ENCODE measurements around the gene HTR3C. TPM values are rescaled to one million over a fixed set of nuclear protein-coding genes. Genes with fewer than 3 reads are reported as not detected.

HTR3C gene
- total RNA-seq, 4 donors from 2014 or later, result not detected

DNA sequence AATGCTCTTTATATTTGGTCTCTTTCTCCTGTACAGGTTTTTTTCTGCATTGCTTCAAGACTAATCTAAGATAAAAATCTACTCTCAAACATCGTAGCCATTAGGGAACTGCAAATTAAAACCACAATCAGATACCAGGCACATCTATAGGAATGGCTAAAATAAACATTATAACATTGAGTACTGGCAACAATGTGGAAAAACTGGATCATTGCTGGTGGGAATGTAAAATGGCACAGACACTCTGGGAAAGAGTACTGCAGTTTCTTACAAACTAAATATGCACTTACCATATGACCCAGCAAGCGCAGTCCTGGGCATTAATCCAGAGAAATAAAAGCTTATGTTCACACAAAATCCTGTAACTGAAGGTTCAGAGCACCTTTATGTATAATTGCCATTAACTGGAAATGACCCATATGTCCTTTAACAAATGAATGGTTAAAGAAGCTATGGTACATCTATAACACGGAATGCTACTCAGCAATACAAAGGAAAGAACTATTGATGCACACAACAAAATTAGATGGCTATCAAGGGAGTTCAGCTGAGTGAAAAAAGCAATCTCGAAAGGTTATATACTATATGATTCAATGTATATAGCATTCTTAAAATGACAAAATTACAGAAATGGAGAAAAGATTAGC, 41.5 kb upstream of the HTR3C start:
- intact Hi-C loops (cut with DNase I; ENCODE audit: low total_unique reads), result no loop called here
- TF ChIP-seq POLR2A (IDR thresholded peaks at IDR 0.05) (no peak), CTCF (IDR thresholded peaks at IDR 0.05) (no peak)
- 47 to 54% methylated on average over 4 of the region's 4 CpGs for WGBS, 2 donors
- H3K4me3 ChIP-seq (ENCODE audit: low read depth, poor library complexity, severe bottlenecking), result no peak overlapping the region
- DNase-seq (ENCODE audit: low spot score in 2 of 2), result no peak

DNA sequence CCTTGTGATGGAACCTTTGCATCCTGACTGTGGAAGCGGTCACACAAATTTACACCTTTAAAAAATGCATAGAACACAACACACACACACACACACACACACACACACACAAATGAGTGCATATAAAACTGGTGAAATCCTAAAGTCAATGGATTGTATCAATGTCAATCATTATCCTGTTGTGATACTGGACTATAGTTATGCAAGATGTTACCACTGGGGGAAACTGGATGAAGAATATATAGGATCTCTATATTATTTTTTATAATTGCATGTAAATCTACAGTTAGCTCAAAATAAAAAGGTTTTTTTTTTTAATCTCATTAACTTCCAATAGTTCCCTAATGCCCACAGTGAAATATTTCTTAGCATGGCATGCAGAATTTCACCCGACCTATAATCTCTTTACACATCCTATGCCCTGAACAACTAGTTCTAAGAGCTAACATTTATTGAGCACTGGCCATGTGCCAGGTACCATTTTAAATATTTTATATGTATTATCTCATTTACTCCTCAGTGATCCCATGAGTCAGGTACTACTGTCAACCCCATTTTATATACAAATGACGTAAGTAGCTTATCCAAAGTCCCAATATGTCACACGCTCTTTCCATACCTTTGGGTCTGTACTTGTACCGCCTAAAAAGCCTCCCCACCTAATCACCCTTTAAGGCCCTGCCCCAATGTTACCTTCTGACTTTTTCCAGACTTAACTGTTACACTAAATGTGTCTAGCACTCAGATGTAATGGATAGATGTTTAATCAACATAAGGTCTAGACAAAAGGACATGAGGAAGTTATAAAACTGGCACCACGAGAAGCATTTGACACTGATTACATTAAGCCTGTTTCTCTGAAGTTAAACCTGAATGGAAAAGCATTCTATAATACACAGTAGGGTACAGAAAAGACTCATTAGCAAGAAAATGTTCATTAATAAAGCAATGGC, 40.6 kb upstream of the HTR3C start:
- 79 to 86% methylated on average over 6 of the region's 6 CpGs for WGBS, 2 donors
- no peak for DNase-seq (ENCODE audit: low spot score in 2 of 2)
- TF ChIP-seq POLR2A (IDR thresholded peaks at IDR 0.05), result no peak
- TF ChIP-seq CTCF (IDR thresholded peaks at IDR 0.05), result no peak
- no peak overlapping the region for H3K4me3 ChIP-seq (ENCODE audit: low read depth, poor library complexity, severe bottlenecking)
- intact Hi-C loops (cut with DNase I; ENCODE audit: low total_unique reads), result no loop called here

GRCh38 chr3:184015381-184016019, 37.3 kb upstream of the HTR3C start:
- 87% methylated on average over 10 of the region's 10 CpGs for WGBS, 2 donors
- no peak for DNase-seq (ENCODE audit: low spot score in 2 of 2)
- no peak for TF ChIP-seq CTCF (IDR thresholded peaks at IDR 0.05)
- TF ChIP-seq POLR2A (IDR thresholded peaks at IDR 0.05), result no peak
- no peak overlapping the region for H3K4me3 ChIP-seq (ENCODE audit: low read depth, poor library complexity, severe bottlenecking)
- intact Hi-C loops (cut with DNase I; ENCODE audit: low total_unique reads), result loop anchor here (5.0 kb wide), 2 partner anchors 103 to 118 kb away; no protein-coding TSS in a partner anchor

DNA sequence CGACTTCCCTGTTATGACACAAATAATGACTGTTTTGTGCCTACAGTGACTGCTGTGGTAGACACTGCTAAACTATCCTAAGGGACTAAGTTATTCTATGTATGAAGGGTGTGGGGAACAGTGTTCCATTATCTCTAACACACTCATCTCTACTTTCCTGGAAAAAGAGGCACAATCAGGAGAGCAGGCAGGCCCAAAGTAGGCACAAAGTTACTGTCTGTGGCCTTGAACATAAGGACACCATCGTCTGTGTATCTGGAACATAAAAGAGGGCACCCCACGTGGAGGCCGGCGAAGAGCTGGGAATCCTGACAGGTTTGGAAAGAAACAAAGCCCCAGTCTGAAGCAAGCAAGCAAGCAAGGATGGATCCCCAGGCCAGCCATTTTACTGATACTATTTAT, 36.7 kb upstream of the HTR3C start:
- 73 to 85% methylated on average over 5 of the region's 5 CpGs for WGBS, 2 donors
- TF ChIP-seq CTCF (IDR thresholded peaks at IDR 0.05), result no peak
- TF ChIP-seq POLR2A (IDR thresholded peaks at IDR 0.05), result no peak
- no peak overlapping the region for H3K4me3 ChIP-seq (ENCODE audit: low read depth, poor library complexity, severe bottlenecking)
- no peak for DNase-seq (ENCODE audit: low spot score in 2 of 2)
- intact Hi-C loops (cut with DNase I; ENCODE audit: low total_unique reads), result loop anchor here (5.0 kb wide), 2 partner anchors 104 to 119 kb away; no protein-coding TSS in a partner anchor

DNA sequence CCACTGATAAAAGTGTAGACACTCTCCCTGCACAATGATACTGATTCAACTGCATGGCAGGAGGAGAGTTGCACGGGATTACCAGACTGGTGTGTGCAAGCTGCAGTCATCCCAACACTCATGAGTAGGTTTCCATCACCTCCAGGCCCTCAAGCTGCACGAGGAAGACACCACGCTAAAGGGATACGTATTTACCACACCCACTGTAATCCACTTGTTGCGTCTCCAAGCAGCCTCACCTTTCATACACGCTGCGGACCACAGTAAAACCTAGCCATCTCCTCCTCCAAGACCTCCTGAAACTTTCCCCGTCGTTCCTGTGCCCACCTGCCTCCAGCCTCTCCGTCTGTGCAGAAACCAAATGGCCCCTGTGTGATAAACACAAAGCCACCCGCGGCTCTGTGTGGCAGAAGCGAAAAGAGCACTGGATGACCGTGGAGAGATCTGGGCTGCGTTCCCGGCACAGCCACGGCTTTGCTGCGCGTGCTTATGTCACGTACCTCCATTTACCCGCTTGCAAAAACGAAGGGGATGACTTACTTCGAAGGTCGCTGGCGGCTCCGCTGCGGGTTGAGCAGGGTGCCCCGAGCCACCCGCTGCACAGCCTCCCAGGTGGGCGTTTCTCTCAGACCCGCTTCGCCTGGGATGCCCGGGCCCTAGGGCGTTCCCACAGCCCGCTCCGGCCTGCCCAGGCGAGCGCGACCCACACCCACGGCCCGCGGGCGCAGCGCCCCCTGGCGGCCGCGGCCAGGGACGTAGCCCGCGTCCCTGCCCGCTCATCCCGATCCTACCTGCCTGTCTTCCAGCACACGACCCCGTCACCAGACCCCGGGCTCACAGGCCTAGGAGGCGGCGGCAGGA, 35.8 kb upstream of the HTR3C start:
- TF ChIP-seq CTCF (IDR thresholded peaks at IDR 0.05) (peak in 1 of 3 donors; percentile 43), POLR2A (IDR thresholded peaks at IDR 0.05) (no peak)
- H3K4me3 ChIP-seq (ENCODE audit: low read depth, poor library complexity, severe bottlenecking), result peak overlapping the region; percentile 99
- peak; percentile 19 to 90 for DNase-seq (ENCODE audit: low spot score in 2 of 2)
- 15 to 16% methylated on average over 32 to 40 of the region's 57 CpGs for WGBS, 2 donors
- intact Hi-C loops (cut with DNase I; ENCODE audit: low total_unique reads), result loop anchor here (5.0 kb wide), 2 partner anchors 105 to 120 kb away; no protein-coding TSS in a partner anchor

Measured in lower leg skin (tissue), 4 donors.